Endothelial cell (in vitro differentiated cells): Measurements from ENCODE around the gene SIRPD. TPM values are rescaled to one million over a fixed set of nuclear protein-coding genes. Genes with fewer than 3 reads are reported as not detected.
A peak's percentile ranks its signal among the peaks of the same experiment; 100 is the strongest.

Experiments
- DNase-seq: peaks from one replicate; pipeline ENCODE4 v3.0.0; 2021; ENCODE audit warnings: low spot score
- H3K27ac Mint-ChIP-seq: one replicate; pipeline ENCODE4 v1.8.0; 2021; ENCODE audit warnings: mixed read lengths, inconsistent platforms; ENCODE audit not compliant: unreplicated experiment
- H3K27me3 Mint-ChIP-seq: one replicate; pipeline ENCODE4 v1.8.0; 2021; ENCODE audit warnings: mild to moderate bottlenecking, moderate library complexity, mixed read lengths, inconsistent platforms; ENCODE audit not compliant: unreplicated experiment
- H3K36me3 Mint-ChIP-seq: one replicate; pipeline ENCODE4 v1.8.0; 2021; ENCODE audit warnings: mild to moderate bottlenecking, low read depth, mixed read lengths, inconsistent platforms; ENCODE audit not compliant: unreplicated experiment
- H3K4me1 Mint-ChIP-seq: one replicate; pipeline ENCODE4 v1.8.0; 2021; ENCODE audit warnings: mild to moderate bottlenecking, mixed read lengths, inconsistent platforms; ENCODE audit not compliant: unreplicated experiment
- H3K4me3 Mint-ChIP-seq: one replicate; pipeline ENCODE4 v1.8.0; 2021; ENCODE audit warnings: mild to moderate bottlenecking, mixed read lengths, inconsistent platforms; ENCODE audit not compliant: unreplicated experiment
- H3K9me3 Mint-ChIP-seq: one replicate; pipeline ENCODE4 v1.8.0; 2021; ENCODE audit warnings: mixed read lengths, inconsistent platforms; ENCODE audit not compliant: unreplicated experiment
- CTCF ChIP-seq: fragments of 200-600 bp; sonication (generic); IDR thresholded peaks from one replicate; pipeline ENCODE4 v1.5.0; 2021; ENCODE audit warnings: antibody characterized with exemption; ENCODE audit not compliant: unreplicated experiment
- total RNA-seq: library from RNA; stranded (reverse); fragmentation: NEBNext Ultra II Directional; extraction: Animal tissue kit (Norgen Biotek cat#: 25700); gene quantifications from one replicate; pipeline ENCODE4 v1.2.1, GENCODE V29; 2021; ENCODE audit not compliant: unreplicated experiment

The SIRPD gene
- total RNA-seq, 1 donor from 2014 or later = not detected

DNA sequence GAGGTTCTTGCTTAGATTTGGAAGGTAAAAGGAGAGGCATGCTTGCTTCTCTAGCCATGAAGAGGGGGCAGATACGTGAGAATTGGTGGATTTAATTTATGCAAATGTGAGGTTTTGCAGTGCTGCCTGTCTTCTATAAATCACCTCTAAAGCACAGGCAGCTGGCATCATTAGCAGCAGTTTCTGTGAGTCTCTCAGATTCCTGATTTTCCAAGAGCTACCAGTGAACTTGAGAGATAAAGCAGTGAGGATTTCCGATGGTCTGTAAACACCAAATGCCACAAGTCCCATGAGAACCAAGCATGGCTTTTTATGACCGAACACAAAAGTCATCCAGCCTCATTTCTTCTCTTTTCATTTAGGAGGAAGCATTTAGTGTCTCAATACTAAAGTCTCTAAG, 63.1 kb downstream of the SIRPD start:
- Mint-ChIP-seq H3K36me3 (no peaks in the 10 kb centered on the region), H3K4me3 (no peak overlapping the region), H3K9me3 (no peaks in the 10 kb centered on the region), H3K4me1 (peaks cover 34% of the 10 kb centered on the region), H3K27me3 (no peaks in the 10 kb centered on the region), H3K27ac (no peak overlapping the region)
- DNase-seq = no peak
- TF ChIP-seq CTCF = no peak

DNA sequence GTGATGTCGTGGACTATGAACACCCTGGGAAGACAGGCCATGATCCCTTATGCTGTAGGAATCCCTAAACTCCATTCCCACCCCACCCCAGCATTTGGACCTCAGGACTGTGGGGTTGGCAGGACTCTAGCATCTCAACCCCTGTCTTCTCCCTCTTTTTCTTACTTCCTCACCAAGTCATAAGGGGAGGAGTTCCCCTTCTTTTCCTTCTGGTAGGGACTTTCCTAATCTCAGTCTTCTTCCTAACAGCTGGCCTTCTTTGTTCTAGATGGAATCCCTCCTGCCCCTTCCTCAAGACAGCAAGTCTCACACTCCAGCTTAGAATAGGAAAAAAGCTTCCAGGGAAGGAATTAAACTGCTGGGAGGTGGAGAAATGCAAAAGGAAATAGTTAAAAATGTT, 64.0 kb downstream of the SIRPD start:
- TF ChIP-seq CTCF = no peak
- Mint-ChIP-seq H3K27me3 (no peaks in the 10 kb centered on the region), H3K4me1 (peaks cover 41% of the 10 kb centered on the region), H3K4me3 (no peak overlapping the region), H3K9me3 (no peaks in the 10 kb centered on the region), H3K27ac (peak overlapping the region; percentile 83), H3K36me3 (peaks cover 7% of the 10 kb centered on the region)
- no peak for DNase-seq

DNA sequence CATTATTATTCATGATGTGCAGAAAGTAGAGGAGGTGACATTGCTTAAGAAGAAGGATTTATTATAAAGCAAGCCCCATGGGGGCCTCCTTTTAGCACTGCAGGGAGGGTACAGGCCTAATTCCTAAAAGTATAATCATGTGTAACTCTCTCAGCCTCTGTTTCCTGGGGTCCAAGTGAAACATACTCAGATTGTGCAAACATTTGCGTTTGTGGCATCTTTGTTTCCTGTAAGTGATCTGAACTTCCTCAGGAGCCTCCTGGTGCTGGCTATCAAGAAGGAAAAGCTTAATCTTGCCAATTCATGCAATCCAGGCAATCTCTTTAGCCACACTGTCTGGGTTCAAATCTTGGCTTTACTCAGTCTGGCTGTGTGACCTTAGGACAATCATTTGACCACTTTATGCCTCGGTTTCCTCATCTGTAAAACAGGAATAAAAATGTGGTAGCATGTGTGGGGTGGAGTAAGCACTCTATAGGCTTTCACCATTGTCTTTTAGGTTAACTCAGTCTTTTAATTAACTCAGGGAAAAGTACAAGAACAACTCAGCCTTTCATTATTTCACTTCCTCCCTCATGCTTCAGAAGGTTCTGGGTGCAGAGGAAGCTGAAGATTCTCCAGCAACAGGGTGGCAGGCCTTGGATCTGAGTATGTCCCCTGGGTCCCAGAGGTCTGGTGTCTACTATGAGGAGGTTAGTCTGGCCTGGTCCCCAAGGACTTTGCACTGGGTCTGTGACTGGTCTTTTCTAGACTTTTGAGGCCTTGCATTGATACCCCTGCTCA, 65.5 kb downstream of the SIRPD start:
- Mint-ChIP-seq H3K27me3 (no peaks in the 10 kb centered on the region), H3K36me3 (peaks cover 11% of the 10 kb centered on the region)
- DNase-seq = no peak

DNA sequence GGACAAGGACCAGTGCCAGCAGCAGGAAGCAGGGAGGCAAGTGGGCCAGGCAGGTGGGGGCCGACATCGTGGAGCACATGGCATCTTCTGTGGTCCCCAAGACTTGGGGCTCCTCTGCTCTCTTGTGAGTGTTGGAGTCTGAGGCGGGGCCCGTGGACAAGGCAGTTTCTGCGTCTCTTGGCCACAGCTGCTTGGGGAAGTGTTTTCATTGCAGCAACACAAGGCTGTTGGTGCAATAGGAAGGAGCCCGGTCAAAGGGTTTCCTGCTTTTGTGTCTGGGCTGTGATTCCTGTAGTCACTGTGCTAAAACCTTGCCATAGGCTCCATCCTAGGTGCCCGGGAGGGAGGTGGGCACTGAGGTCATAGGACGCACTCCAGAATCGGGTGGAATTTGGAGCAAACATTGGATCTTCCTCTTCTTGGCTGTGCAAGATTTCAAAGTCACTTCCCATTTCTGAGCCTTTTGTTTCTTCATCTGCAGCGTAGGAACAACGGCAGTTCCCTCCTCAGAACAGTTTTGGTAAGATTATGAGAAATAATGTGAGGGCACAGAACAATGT, 66.1 kb downstream of the SIRPD start, which contains the start of gene SIRPB2:
SIRPB2 (minus strand) TSS at position 140 of the 560 bp plus-strand sequence; CDS start at position 79, 61 bp downstream.
- Mint-ChIP-seq H3K4me3 (peak within 1 kb of the TSS; percentile 85), H3K27me3 (no peaks in the 10 kb centered on the region), H3K27ac (peak within 1 kb of the TSS; percentile 98), H3K4me1 (peaks cover 50% of the 10 kb centered on the region), H3K9me3 (no peaks in the 10 kb centered on the region), H3K36me3 (peaks cover 11% of the 10 kb centered on the region)
- DNase-seq = peak; percentile 66
- no peak for TF ChIP-seq CTCF

More for the DNA sequence above, 65.5 kb downstream of the SIRPD start:
- TF ChIP-seq CTCF = no peak
- H3K4me3 Mint-ChIP-seq = peak overlapping the region; percentile 85
- no peaks in the 10 kb centered on the region for H3K9me3 Mint-ChIP-seq
- peaks cover 47% of the 10 kb centered on the region for H3K4me1 Mint-ChIP-seq
- H3K27ac Mint-ChIP-seq = peak overlapping the region; percentile 98

GRCh38 chr20:1490643-1491195, 66.8 kb downstream of the SIRPD start:
- H3K4me3 Mint-ChIP-seq = peak overlapping the region; percentile 85
- H3K27me3 Mint-ChIP-seq = no peaks in the 10 kb centered on the region
- peaks cover 11% of the 10 kb centered on the region for H3K36me3 Mint-ChIP-seq
- peak overlapping the region; percentile 98 for H3K27ac Mint-ChIP-seq
- H3K4me1 Mint-ChIP-seq = peaks cover 50% of the 10 kb centered on the region
- no peak for DNase-seq
- no peak for TF ChIP-seq CTCF
- no peaks in the 10 kb centered on the region for H3K9me3 Mint-ChIP-seq
